ENCODE measurements around the gene ST3GAL3. TPM values are rescaled to one million over a fixed set of nuclear protein-coding genes. Genes with fewer than 3 reads are reported as not detected.

ST3GAL3 gene
- polyA plus RNA-seq, 1 donor (not counting 4 experiments of a cell fraction or from before 2014, with no cell fraction given) = 10.0 TPM

DNA sequence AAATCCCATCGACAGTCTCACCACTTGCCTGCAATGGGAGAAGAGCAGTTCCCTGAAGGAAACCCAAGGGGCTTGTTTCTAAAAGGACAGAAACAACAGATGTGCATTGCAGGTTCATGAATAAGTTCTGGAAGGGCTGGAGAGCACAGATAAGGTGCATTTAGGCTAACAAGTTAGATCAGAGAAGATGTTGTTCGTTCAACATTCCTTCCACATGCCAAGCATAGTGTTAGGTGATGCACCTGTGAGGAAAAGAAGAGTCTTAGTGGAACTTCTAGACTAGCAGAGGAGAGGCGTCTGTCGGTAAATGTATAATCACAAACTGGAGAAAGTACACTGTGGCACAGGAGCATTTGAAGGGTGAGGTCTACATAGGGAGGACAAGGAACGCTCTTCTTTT is 98.0 kb downstream of the ST3GAL3 start:
- no peak overlapping the region for H2AFZ ChIP-seq (ENCODE audit: control insufficient read depth, low read length)

DNA sequence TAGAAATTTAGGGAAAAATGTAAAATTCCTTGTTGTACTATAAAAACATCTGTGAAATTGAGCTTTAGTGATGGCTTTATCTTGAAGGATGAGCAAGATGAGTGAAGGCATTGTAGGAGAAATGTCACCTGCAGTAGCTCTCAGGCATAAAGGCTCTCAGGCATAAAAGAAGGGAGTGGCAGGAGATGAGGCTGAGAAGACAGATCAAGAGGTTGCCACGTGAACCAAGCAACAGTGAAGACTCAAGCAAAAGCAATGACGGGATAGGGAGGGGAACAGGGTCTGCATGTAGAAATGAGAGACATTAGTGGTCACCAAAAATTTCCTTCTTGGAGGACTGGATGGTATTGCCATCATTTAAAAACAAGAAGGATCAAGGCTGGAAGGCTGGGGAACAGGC is 98.8 kb downstream of the ST3GAL3 start:
- Histone ChIP-seq H4K20me1 (ENCODE audit: control insufficient read depth, extremely low read depth, insufficient read depth, low read length) (no peaks in the 10 kb centered on the region), H3K79me2 (ENCODE audit: control insufficient read depth, insufficient read depth, low read length) (no peaks in the 10 kb centered on the region), H3K36me3 (ENCODE audit: control insufficient read depth in 2 of 2, extremely low read depth in 1 of 2, insufficient read depth in 2 of 2, low read length in 2 of 2) (peaks cover 0 to 5% of the 10 kb centered on the region in 2 experiments), H3K27ac (ENCODE audit: control insufficient read depth, insufficient read depth, low read length) (no peak overlapping the region), H3K9me1 (ENCODE audit: control insufficient read depth, extremely low read depth, insufficient read depth, low read length) (peaks cover 3% of the 10 kb centered on the region), H3K4me1 (ENCODE audit: control insufficient read depth, extremely low read depth, insufficient read depth, low read length) (peaks cover 9% of the 10 kb centered on the region), H3K9ac (ENCODE audit: control insufficient read depth, extremely low read depth, insufficient read depth, low read length) (no peak overlapping the region), H3K4me3 (ENCODE audit: control insufficient read depth in 2 of 3, extremely low read depth in 1 of 3, insufficient read depth in 2 of 3, low read depth in 1 of 3, low read length in 3 of 3) (no peak overlapping the region), H3K4me2 (ENCODE audit: control insufficient read depth, extremely low read depth, insufficient read depth, low read depth, low read length) (no peak overlapping the region), H3K27me3 (ENCODE audit: control insufficient read depth, extremely low read depth, insufficient read depth, low read length) (no peaks in the 10 kb centered on the region), H3K9me3 (ENCODE audit: control insufficient read depth, low read depth, low read length) (no peaks in the 10 kb centered on the region), H2AFZ (ENCODE audit: control insufficient read depth, low read length) (no peak overlapping the region)
- FAIRE-seq = peak; percentile 52
- dilution Hi-C loops (cut with MboI; ENCODE audit: extremely low pct_ligation_motif_present, low sequenced_read_pairs) = no loop called here
- TF ChIP-seq, protein P1, sequence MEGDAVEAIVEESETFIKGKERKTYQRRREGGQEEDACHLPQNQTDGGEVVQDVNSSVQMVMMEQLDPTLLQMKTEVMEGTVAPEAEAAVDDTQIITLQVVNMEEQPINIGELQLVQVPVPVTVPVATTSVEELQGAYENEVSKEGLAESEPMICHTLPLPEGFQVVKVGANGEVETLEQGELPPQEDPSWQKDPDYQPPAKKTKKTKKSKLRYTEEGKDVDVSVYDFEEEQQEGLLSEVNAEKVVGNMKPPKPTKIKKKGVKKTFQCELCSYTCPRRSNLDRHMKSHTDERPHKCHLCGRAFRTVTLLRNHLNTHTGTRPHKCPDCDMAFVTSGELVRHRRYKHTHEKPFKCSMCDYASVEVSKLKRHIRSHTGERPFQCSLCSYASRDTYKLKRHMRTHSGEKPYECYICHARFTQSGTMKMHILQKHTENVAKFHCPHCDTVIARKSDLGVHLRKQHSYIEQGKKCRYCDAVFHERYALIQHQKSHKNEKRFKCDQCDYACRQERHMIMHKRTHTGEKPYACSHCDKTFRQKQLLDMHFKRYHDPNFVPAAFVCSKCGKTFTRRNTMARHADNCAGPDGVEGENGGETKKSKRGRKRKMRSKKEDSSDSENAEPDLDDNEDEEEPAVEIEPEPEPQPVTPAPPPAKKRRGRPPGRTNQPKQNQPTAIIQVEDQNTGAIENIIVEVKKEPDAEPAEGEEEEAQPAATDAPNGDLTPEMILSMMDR (optimal IDR thresholded peaks at IDR 0.05 in 1 of 3, IDR thresholded peaks at IDR 0.05 in 1 of 3, conservative IDR thresholded peaks at IDR 0.05 in 1 of 3; ENCODE audit: extremely low read depth in 1 of 3, insufficient read depth in 2 of 3, low read length in 3 of 3) = no peak
- TF ChIP-seq EZH2 (IDR thresholded peaks at IDR 0.05; ENCODE audit: low read length) = no peak
- no peak for DNase-seq (ENCODE audit: low read depth, low spot score)

More for the DNA sequence above, 98.0 kb downstream of the ST3GAL3 start:
- dilution Hi-C loops (cut with MboI; ENCODE audit: extremely low pct_ligation_motif_present, low sequenced_read_pairs) = no loop called here
- no peak for FAIRE-seq
- H3K9ac ChIP-seq (ENCODE audit: control insufficient read depth, extremely low read depth, insufficient read depth, low read length) = no peak overlapping the region
- no peaks in the 10 kb centered on the region for H3K79me2 ChIP-seq (ENCODE audit: control insufficient read depth, insufficient read depth, low read length)
- H3K27ac ChIP-seq (ENCODE audit: control insufficient read depth, insufficient read depth, low read length) = no peak overlapping the region
- no peaks in the 10 kb centered on the region for H4K20me1 ChIP-seq (ENCODE audit: control insufficient read depth, extremely low read depth, insufficient read depth, low read length)
- H3K4me1 ChIP-seq (ENCODE audit: control insufficient read depth, extremely low read depth, insufficient read depth, low read length) = peaks cover 18% of the 10 kb centered on the region
- H3K36me3 ChIP-seq (ENCODE audit: control insufficient read depth in 2 of 2, extremely low read depth in 1 of 2, insufficient read depth in 2 of 2, low read length in 2 of 2) = peaks cover 0 to 7% of the 10 kb centered on the region in 2 experiments
- no peak for TF ChIP-seq EZH2 (IDR thresholded peaks at IDR 0.05; ENCODE audit: low read length)
- TF ChIP-seq, protein P1 (optimal IDR thresholded peaks at IDR 0.05 in 1 of 3, IDR thresholded peaks at IDR 0.05 in 1 of 3, conservative IDR thresholded peaks at IDR 0.05 in 1 of 3; ENCODE audit: extremely low read depth in 1 of 3, insufficient read depth in 2 of 3, low read length in 3 of 3) = no peak
- H3K4me3 ChIP-seq (ENCODE audit: control insufficient read depth in 2 of 3, extremely low read depth in 1 of 3, insufficient read depth in 2 of 3, low read depth in 1 of 3, low read length in 3 of 3) = no peak overlapping the region
- DNase-seq (ENCODE audit: low read depth, low spot score) = no peak
- no peak overlapping the region for H3K4me2 ChIP-seq (ENCODE audit: control insufficient read depth, extremely low read depth, insufficient read depth, low read depth, low read length)
- no peaks in the 10 kb centered on the region for H3K27me3 ChIP-seq (ENCODE audit: control insufficient read depth, extremely low read depth, insufficient read depth, low read length)
- peaks cover 3% of the 10 kb centered on the region for H3K9me1 ChIP-seq (ENCODE audit: control insufficient read depth, extremely low read depth, insufficient read depth, low read length)
- no peaks in the 10 kb centered on the region for H3K9me3 ChIP-seq (ENCODE audit: control insufficient read depth, low read depth, low read length)

All from keratinocyte (primary cell).